ENCODE results near the gene SDF4.
"Not testable (repeated sequence)": the region's sequence is repeated elsewhere in the genome, so short reads cannot be mapped to it uniquely, and the experiment has no call there.

Gene SDF4

DNA sequence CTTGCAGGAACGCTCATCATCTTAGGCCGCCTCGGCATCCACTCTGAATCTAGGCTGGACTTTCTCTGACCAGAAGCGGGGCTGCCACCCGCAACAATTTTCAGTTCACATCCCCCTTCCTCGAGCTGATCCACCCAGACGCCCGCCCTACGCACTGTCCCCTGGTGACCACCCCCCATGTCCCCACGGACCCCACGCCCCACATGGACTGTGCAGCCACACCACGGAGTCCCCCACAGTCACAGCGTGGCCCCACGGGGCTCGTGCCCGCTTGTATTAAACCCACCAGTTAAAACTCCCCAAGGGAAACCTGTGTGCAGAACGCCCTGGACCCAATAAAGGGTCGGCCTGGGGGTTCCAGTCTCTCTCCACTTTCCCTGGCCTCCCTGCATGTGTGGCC is 27.7 kb upstream of the SDF4 start:
- no peak for DNase-seq (ENCODE audit: low spot score)

DNA sequence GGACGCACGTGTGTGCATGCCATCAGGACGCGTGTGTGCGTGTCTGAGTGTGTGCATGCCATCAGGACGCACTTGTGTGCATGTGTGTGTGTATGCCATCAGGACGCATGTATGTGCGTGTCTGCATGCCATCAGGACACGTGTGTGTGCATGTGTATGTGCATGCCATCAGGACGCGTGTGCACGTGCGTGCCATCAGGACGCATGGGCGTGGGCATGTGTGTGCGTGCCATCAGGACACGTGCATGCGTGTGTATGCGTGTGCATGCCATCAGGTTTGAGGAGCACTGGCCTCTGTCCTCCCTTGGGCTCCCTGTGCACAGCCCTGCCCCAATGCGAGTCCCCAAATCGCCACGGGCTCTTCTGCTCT is 27.3 kb upstream of the SDF4 start:
- DNase-seq (ENCODE audit: low spot score): no peak

DNA sequence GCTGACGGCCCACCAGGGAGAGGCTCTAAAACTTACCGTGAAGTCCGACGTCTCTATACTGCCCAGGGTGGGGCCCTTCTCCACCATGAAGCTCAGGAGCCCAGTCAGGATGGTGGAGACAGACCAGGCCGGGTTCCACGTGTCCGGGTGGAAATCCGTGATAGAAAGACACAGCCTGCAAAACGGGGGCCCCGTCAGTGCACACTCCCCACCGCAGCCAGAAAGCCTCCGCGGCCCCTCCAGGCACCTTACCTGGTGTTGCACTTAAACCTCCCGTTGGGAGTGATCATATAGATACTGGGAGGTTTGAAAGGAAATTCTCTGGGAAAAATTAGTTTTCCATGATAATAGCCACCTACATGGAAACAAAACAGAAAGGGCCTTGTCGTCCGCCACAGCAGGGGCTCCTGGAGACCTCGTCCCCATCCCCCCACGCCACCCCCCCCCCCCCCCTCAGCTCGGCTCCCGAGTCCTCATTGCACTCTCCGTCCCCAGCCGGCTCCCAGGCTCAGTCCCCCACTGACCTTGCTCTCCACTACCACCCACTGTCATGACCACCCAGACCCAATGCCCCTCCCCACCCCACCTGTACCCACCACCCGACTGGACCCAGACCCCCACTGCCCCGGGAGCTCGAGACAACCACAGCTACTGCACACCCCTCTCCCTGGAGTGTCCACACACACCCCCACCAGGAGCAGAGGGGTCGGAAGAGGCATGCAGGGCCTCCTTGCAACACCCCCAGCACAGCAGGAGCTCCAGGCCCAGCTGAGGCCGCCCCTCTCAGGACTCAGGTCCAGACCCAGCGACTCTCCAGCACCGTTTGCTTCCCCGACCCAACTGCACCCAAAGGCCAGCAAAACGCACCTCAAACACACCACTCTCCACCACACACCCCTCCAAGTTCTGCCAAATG is 25.4 kb upstream of the SDF4 start:
- no peak for DNase-seq (ENCODE audit: low spot score)

DNA sequence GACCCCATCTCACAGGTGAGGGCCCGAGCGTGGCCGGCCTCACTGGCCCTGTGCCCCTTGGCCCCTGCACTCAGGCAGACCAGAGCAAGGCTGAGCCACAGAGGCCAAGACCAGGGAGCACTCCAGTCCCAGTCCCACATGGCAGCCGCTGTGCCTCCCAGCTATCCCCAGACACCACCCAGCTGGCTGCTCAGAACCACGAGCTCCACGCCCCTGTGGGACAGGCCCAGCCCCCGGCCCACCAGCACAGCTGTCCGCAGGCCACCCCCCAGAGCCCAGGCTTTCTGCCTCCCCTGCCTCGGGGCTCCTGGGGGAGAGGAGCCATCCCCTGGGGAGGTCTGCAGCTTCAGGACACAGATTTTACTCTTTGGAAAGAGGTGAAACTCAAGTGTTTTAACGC is 23.8 kb upstream of the SDF4 start:
- DNase-seq (ENCODE audit: low spot score): no peak

DNA sequence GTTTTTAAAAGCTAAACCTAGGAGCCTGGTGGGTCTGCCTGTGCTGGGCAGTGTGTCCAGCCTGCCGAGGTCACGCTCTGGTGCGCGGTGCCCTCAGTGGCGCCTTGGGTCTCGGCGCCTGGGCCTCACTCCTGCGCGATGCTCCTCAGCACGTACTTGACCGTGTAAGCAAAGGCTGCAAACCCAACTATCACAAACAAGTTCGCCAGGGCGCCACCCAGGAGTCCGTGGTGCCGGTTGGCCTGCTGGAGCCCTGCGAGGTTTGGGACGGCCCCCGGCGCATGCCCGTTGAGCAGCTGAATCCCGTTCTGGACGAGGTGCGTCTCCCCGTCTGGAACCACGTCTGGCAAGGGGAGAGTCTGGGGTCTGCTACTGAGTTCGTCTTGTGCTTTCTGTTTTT is 23.3 kb upstream of the SDF4 start:
- DNase-seq (ENCODE audit: low spot score): no peak

DNA sequence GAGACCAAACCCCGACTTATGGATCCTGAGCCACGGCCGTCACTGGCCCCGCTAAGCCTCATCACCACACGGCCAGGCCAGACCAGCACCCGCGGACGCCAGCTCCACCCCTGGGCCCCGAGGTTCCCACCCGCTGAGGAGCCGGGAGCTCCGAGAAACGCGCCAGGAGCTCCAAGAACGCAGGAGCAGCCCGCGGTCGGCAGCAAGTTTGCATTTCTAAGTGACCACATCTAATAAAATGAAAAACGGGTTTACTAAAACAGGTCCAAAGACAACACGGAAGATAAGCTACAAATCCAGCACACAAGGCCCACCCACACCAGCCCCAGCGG is 22.8 kb upstream of the SDF4 start:
- DNase-seq (ENCODE audit: low spot score): no peak

DNA sequence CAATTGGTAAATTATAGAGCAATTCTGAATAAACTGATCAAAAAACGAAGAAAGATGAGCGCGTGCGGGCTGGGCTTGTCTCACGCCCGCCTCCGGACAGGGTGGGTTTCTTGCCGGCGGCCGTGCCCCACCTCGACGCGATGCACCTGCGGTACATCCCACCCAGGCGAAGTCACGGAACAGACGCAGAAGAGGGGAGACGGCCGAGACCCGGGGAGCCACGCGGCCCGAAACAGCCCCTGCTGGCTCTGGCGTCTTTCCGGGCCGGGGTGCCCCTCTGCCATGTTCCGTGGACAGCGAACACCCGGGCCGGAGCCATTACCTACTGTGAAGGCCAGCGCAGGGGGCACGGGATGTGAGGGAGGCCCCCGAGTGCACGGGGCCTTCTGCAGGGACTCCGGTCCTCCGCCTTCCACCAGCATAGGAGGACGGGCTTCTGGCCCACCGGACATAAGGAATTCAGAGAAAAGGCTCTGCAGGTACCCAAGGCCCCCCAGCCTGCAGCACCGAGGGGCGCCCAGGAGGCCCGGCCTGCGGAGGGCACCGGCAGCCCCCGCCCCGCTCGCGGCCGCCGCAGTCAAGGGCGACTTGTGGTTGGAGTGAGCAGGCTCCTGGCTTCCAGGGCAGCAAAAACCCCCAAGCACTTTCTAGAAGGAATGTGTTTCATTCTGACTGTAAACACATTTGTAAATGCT is 22.3 kb upstream of the SDF4 start:
- no peak for DNase-seq (ENCODE audit: low spot score)

DNA sequence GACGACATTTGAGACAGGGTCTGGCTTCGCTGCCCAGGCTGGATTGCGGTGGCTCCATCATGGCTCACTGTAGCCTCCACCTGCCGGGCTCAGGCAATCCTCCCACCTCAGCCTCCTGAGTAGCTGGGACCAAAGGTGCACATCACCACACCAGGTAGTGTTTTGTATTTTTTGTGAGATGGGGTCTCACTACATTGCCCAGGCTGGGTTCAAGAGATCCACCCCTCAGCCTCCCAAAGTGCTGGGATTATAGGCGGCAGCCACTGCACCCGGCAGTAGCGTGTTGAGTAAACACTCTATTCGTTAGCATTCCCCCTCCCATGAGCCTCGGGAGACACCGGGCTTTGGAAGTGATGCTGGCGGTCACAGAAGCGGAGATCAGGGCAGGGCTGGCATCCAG is 21.5 kb upstream of the SDF4 start:
- DNase-seq (ENCODE audit: low spot score): no peak

DNA sequence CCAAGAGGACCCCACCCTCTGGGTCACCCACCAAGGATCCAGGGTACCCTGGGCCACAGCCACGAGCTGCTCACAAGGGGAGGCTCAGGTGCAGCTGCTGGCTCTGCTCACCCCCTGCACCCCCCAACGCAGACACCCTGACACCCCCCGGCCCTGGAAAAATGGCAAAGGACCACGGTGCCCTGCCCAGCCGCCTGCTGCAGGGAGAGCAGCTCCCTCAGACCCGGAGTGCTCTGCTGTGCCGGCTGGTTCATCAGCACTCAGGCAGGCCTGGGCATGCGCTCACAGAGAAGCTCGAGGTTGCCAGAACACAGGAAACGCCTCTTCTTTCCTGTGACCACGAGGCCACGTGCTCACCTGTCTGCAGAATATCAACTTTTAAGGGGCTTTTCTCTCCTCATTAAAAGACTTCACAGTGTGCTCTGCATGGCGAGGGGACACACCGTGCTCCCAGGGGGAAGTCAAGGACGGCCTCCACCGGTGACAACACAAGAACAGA is 19.0 kb upstream of the SDF4 start:
- no peak for DNase-seq (ENCODE audit: low spot score)

DNA sequence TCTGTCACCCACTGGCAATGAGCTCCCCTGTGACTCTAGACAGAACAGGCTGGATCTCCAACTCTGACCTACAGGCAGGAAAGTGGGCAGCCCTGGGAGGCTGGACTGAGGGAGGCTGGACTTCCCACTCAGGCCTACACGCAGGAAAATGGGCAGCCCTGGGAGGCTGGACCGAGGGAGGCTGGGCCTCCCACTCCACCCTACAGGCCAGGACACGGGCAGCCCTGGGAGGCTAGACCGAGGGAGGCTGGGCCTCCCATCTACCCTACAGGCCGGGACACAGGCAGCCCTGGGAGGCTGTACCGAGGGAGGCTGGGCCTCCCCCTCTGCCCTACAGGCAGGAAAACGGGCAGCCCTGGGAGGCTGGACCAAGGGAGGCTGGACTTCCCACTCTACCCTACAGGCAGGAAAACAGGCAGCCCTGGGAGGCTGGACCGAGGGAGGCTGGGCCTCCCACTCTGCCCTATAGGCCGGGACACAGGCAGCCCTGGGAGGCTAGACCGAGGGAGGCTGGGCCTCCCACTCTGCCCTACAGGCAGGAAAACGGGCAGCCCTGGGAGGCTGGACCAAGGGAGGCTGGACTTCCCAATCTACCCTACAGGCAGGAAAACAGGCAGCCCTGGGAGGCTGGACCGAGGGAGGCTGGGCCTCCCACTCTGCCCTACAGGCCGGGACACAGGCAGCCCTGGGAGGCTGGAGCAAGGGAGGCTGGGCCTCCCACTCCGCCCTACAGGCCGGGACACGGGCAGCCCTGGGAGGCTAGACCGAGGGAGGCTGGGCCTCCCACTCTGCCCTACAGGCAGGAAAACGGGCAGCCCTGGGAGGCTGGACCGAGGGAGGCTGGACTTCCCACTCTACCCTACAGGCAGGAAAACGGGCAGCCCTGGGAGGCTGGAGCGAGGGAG is 16.5 kb upstream of the SDF4 start:
- not testable (repeated sequence) for DNase-seq (ENCODE audit: low spot score)

DNA sequence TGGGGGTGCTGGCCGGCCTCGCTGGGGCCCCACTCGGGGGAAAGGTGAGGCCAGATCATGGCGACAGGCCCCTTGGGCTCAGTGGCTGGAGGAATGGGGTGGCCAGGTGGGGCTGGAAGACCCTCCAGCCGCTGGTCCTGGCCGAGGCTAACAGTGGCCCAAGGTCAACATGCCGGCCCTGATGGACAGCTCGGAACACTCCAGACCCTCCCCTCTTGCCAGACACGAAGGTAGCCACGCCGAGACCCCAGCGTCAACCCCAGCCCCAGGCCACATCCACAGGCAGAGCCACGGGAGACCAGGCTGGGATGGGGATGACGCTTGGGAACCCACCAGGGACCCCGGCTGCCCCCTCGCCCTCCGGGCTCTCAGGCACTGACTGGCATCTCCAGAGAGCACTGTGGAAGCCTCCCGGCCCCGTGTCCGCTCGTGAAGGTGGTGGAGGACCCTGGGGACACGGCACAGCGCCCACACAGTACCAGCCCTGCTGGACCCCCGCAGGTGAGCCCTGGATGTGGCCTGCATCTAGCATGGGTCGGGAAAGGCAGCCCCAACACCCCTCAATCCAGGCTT is 15.6 kb upstream of the SDF4 start:
- no peak for DNase-seq (ENCODE audit: low spot score)

DNA sequence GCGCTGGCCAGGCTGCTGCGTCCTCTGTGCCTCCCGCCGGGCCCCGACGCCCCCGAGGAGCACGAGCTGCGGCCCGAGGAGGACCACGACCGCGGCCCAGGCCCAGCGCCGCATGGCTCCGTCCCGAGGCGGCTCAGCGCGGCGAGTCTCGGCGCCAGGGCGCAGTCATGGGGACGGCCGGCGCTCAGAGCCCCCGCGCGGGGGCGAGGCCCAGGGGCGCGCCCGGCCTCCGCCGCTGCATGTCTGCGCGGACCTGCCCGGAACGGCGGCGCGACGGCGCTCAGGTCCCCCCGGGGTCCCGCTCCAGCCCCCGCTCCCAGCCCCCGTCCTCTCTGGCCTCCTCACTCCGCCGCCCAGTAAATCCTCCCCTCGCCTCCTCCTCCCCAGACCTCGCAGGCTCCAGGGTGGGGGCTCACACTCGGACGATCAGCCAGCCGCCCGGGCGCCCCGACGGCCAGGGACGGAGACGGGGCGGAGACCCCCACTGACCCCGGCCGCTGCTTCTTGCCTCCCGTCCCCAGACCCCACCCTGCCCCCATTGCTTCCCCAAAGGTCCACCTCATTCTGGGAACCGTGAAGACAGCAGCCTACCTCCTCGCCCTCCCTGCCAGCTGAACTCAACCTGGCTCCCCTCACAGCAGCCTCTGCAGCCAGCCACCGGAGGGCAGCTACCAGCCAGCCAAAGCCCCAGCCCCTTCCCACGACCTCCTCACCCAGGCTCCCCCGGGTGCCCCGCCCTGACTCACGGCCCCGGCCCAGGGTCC is 15.0 kb upstream of the SDF4 start, which contains the start of gene C1QTNF12:
C1QTNF12 (minus strand) TSS at position 146 of the 764 bp plus-strand sequence; CDS start at position 114, 32 bp downstream.
- peak; percentile 37 for DNase-seq (ENCODE audit: low spot score)

DNA sequence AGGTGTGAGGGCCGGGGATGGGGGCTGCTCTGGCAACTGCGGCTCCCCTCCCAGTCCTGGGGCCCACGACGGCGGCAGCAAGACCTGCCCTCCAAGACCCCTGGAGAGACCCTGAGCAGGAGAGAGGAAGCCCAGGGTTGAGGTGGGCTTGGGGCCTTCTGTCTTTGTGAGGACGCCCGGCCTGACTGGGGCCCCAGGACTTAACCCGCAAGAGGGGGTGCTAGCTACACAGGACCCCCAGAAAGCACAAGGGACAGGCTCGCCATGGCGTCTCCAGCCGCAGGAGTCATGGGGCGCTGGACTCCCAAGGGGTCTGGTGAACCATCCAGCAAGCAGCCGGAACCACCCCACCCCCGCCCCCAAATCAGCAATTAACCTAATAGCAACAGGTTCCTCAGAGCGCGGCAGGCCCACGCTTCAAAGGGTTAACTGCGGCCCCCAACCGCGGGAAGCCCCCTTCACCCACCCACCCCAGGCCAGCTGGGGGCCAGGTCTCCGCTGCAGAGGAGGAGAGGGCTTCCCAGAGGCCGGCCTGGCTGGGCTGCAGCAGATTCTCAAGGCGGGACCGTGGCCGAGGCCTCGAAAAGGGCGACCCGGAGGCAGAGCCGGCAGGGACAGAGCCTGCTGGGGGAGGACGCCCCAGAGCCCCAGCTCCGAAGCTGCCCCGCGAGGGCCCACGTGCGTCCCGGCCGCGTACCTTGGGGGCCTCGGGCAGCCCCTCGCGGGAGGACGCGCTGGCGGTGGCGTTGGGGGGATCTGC is 14.2 kb upstream of the SDF4 start:
- DNase-seq (ENCODE audit: low spot score): no peak

DNA sequence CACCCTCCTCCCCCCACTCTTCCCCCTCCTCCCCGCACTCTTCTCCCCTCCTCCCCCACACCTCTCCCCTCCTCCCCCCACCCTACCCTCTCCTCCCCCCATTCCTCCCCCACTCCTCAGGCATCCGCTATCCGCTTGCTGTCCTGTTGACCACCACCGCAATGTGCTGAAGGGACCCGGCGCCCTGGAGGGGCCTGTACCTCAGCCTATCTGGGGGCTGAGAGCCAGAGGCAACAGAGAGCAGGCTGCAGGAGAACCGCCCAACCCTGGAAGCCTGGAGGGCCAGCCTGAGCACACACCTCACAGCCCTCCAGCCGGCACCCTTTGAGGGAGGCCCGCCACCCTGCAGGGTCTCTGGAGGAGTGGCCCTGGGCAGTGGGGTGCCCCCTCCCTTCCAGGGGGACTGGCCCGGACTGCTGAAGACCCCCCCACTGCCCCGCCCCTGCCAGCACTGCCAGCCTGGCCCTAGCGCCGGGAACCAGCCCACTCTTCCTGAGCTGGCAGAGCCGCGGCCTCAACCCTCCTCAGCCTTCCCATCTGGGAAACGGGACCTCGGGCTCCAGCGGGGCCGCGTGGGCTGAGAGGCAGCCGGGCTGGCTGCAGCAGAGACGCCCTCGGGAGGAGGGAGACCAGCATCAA is 13.5 kb upstream of the SDF4 start:
- DNase-seq (ENCODE audit: low spot score): no peak

DNA sequence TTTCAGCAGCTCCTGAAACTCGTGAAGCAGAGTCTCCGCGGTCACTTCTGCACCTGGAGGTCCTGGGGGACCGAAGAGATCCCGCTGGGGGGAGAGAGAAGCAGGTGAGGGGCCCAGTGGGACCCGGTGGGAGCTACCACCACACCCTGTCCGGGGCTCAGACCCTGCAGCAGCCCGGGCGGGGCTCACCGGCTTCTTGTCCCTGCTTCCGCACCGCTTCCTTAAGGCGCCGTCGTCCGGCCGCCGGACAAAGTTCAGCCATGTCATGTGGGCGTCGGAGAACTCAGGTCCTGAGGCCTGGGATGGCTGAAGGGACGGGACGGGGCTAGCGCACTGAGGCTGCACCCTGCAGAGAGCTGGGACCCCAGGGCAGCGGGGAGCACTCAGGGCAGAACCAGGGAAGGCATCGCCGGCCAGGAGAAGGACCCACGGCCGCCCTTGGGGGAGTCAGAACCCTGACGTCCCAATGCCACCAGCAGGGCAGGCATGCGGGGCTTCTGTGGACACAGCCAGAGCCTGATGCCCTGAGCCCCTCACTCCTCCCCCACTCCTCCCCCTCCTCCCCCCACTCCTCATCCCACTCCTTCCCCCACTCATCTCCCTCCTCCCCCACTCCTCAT is 12.5 kb upstream of the SDF4 start:
- DNase-seq (ENCODE audit: low spot score): no peak

DNA sequence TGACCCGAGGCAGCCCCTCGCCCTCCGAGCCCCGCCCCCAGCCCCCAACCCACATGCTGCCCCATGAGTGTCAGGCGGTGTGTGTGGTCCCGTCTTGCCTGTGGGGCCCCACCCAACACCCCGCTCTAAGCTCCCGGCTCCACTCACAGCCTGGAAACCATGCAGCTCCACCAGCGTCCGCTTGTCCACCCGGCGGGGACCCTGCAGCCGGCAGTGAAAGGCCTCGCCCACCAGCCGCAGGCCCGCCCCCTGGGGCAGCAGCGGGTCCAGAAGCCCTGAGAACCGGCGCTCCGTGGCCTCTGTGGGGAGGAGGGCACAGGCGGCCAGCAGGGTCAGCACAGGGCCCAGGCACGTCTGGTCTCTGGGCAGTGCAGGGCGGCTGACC is 12.0 kb upstream of the SDF4 start:
- DNase-seq (ENCODE audit: low spot score): no peak

DNA sequence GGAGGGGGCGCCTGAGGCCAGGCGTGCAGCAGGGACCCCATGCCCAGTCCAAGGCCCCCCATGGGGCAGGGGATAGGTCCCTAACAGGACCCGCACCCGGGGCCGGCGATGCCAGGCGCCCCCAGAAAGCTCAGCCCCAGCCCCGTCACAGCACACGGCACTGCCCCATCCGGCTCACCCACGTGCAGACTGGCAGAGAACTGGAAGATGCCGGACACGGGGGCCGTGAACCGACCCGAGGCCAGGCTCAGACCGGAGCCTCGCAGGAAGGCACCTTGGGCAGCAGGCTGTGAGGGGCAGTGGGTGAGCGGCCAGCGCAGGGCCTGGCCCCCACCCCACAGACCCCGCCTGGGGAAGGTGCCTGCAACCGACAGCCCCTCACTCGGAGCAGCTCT is 11.5 kb upstream of the SDF4 start:
- DNase-seq (ENCODE audit: low spot score): no peak

DNA sequence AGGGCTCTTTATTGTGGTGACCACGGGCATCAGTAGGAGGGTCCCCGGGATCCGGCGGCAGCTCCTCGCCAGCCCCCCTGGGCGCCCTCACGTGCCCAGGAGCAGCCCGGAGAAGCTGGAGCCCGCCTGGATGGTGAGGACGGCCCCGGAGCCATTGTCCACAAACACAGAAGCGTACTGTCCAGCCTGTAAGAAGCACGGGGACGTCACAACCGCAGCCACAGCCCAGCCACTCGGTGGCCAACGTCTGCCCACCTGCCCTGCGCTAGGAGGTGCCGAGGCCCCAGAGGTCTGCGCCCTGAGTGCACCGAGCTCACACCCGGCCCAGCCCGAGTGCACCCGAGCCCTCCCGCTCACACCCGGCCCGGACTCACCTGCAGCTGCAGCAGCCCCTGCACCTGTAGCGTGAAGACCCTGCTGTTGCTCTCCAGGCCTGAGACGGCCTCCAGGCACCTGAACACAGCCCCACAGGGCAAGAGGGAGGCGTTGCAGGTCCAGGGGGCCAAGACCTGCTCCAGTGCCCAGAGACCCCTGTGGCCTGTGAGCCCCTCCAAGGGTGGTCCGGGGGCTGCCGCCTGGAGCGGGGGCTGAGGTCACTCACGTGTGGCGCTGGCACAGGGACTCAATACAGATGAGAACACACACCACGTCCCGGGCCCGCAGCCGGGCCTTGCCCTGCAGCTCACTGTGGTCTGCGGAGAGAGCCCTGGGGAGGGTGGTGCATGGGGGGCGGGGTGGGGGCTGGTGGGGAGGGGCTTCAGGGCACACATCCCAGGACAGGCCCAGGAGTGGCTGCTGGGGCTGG is 10.9 kb upstream of the SDF4 start:
- no peak for DNase-seq (ENCODE audit: low spot score)
